HG02943 (cell line): ENCODE data around the gene LGI4.

Experiments used
- ATAC-seq: cut with Tn5 transposase; IDR thresholded peaks from one replicate; pipeline ENCODE4 v1.9.1; 2021; ENCODE audit warnings: mild to moderate bottlenecking, low read depth, moderate library complexity; ENCODE audit not compliant: unreplicated experiment

Gene LGI4

GRCh38 chr19:35090160-35090505 lies 44.7 kb downstream of the LGI4 start:
- ATAC-seq = no peak

DNA sequence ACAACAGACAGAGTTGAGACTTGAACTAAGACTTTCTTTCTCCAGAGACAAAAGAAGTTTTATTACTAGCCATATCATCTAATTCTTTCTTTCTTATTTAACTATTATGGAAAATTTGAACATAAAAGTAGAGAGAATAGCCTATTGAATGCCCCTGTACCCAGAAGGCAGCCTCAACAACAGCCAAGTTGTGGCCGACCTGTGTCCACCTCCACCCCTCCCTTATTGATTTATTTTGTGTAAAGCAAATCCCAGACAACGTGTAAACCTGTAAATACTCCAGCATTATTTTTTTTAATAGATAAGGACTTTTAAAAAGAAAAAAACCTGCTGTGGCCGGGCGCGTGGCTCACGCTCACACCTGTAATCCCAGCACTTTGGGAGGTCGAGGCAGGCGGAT lies 45.3 kb downstream of the LGI4 start:
- no peak for ATAC-seq

DNA sequence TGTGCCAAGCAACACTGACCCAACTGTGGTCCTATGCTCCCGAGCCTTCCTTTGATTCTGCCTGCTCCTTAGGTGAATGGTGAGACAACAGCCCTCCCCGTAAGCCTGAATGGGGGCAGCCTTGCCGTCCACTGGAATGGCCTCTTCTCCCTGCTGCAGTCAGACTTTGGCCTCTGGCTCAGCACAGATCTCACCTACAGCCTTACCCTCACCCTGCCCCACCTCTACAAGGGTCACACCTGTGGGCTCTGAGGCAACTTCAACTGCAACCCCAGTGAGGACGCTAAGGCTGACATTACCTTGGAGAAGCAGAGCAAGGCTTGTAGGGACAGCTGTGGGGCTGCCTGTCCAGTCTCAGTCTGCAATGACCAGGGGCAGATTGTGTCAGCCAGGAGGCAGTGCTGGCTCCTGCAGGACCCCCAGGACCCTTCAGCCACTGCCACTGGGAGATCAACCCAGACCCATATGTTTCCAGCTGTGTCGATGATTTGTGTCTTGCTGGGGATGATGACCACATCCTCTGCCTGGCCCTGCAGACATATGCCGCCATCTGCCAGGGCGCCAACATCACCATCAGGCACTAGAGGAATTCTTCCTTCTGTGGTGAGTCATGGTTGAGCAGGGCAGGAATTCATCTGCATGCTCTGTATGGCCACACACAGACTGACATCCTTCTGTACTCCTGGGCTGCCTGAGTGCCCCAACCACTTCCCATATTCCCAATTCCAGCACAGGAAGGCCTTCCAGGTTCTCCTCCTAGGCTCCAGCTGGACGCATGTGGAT lies 46.5 kb downstream of the LGI4 start:
- ATAC-seq = no peak

DNA sequence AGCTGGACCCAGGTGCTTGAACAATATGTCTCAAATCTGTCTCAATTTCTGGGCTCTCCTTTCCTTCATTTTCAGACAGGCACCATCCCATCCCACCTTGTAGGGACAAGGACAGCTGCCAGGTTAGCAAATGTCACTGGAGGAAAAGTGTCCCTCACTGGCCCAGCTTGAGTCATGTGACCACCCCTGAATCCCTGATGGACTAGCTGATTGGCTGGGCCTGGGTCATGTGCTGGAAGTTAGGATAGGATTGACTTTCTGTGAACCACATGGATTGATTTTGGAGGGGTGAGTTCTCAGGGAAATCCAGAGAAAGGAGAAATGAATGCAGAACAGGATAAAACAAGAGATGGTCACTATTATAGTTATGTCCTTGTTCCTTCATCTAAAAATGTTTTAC lies 47.5 kb downstream of the LGI4 start:
- no peak for ATAC-seq

GRCh38 chr19:35086455-35086854 lies 48.4 kb downstream of the LGI4 start:
- no peak for ATAC-seq

- ATAC-seq = no peak
Measured at GRCh38 chr19:35085947-35086346, 48.9 kb downstream of the LGI4 start.

DNA sequence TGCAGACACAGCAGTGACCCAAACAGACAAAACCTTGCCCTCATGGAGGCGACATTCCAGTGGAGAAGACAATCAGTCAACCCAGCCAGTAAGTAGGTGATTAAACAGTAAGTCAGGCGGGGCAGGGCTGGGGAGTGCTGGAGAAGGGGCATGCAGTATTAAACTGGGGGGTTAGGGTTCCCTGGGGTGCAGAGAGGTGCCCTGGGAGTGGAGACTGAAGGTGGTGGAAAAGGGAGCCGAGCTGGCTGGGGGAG lies 50.4 kb downstream of the LGI4 start:
- no peak for ATAC-seq

DNA sequence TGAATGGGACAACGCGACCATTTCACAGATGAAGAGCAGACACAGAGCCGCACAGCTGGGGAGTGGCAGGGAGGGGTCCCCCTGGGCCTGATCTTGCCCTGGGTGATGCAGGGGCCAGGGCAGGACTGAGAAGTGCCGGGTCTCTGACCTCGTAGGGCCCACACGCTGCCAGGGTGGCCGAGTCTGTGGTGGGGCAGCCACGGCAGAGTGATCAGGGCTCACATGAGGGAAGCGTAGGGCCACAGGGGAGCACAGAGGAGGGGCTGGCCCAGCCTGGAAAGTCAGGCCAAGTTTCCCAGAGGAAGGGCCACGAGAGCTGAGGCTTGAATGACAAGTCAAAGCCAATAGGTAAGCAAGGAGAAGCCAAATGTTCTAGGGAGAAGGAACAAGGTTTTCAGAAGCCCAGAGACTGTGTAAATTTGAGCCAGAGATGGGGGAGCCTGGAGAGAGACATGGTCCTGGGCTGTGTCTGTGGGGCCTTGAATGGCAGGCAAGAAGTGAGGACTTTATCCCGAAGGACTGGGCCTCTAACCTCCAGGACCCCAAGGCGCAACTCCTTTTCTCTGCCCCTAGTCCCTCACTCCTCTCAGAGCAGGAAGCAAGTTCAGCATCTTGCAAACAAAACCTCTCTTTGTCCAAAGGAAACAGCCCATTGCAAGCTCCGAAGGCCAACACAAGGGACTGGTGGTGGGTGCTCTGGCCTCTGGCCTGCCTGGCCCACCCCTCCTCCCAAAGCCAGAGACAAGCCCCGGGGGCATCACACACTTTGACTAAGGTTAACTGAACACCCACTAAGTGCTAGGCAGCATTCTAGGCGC lies 51.0 kb downstream of the LGI4 start:
- ATAC-seq = no peak

DNA sequence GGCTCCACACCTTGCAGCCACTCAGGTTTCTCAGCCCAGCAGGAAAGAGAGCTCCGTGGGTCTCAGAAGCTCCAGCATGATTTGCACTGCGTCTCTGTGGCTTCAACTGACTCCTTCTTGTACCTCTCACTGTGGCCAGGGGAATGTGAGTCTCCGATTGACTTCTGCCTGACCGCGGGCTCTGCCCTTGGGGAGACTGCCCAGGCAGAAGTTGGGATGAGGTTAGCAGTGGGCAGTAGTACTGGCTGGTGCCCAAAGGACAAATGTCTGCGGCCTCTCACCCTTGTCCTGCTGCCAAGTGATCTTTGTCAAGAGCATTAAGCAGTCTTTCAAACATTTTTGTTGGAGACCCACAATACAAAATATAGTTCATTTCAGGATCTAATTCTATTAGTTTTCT lies 53.7 kb downstream of the LGI4 start:
- ATAC-seq = no peak

GRCh38 chr19:35080613-35081170 lies 54.2 kb downstream of the LGI4 start:
- ATAC-seq = no peak

- ATAC-seq = no peak
Measured at GRCh38 chr19:35079826-35080225, 55.0 kb downstream of the LGI4 start.

DNA sequence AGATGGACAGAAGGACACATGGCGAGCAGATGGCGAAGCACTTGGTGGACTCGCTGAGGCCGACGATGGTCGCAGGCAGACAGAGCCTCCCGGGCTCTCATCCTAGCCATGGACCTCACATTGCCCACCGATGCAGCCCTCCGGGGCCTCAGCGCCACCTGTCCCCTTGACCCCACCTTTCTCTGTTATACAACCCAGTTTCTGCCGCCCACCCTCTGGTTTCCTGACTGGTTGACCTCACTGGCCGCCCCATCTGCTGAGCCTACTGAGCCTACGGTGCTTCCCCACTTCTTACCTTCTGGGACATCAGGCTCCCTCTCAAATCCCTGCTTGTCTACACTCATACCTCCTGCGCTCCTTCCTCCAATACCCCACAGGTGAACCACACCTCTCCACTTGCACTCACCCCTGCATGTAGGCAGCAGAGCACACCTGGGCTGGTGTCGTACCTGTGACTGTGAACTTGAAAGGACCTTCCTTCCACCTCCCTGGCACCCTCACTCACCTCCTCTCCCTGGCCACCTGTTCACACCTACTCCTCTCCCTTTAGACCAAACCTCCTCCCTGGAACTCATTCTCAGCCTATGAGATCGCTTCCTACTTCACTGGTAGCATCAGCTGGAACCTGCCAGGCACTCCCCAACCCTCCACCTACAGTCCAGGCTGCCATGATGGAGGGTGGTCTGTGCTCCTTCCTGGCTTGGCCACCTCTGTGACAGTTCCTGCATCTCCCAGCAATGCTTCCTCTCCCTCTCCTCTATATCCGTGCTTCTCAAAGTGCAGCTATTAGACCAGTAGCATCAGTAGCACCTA lies 57.2 kb downstream of the LGI4 start:
- ATAC-seq = no peak

GRCh38 chr19:35076657-35077056 lies 58.2 kb downstream of the LGI4 start:
- ATAC-seq = no peak

- ATAC-seq = no peak
Measured at GRCh38 chr19:35076026-35076370, 58.9 kb downstream of the LGI4 start.

DNA sequence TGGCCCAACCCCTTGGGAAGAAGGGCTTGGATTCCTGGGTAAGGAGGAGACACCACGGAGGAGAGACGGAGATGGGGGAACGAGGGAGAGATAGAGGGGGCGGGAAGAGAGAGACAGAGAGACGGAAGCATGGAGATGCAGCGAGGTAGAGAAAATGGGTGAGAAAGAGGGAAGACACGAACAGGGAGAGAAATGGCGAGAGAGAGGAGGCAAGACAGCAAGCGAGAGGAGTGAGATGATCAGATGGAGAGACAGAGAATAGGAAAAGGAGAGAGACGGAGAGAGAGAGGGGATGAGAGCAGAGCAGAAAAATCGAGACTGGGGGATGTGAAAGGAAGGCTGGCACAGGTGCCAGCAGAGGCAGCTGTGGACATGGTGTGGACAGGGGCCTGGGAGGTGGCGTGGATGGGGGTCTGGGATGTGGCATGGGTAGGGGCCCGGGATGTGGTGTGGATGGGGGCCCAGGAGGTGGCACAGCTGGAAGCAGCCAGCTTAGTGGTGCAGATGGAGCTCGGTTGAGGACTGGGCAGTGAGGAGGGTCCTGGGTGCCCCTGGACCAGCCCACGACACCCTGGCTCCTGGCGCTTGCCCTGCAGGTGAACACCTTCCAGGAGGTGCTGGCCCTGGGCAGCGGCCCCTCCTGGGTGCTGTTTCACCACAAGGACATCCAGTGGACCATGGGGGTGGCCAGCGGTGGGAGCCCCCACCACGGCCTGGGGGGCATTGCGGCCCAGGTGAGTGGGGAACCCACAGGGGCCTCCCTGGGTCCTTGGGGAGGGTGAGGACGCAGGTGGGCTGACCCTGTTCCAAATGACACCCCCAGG lies 59.4 kb downstream of the LGI4 start:
- ATAC-seq = no peak
